GM11168 (cell line): ENCODE measurements around the gene SLC19A1.

Experiments
- in situ Hi-C: fragments of 300-500 bp; cut with MboI; formaldehyde crosslinking; loops from one replicate; pipeline ENCODE4 v1.12.0; 2022; ENCODE audit warnings: low sequenced_read_pairs; ENCODE audit not compliant: unreplicated experiment

SLC19A1 gene

GRCh38 chr21:45449658-45450422 lies 92.4 kb downstream of the SLC19A1 start:
- in situ Hi-C loops: loop anchor here (10.0 kb wide), 1 partner anchor 165 kb away; the partner anchor contains the start of gene POFUT2

GRCh38 chr21:45448810-45449657 lies 93.2 kb downstream of the SLC19A1 start:
- in situ Hi-C loops: loop anchor here (10.0 kb wide), 1 partner anchor 164 kb away; the partner anchor contains the start of gene POFUT2

GRCh38 chr21:45448283-45448809 lies 93.9 kb downstream of the SLC19A1 start:
- in situ Hi-C loops: loop anchor here (10.0 kb wide), 1 partner anchor 164 kb away; the partner anchor contains the start of gene POFUT2
